ENCODE results near the gene MCCC2.
"Not testable (repeated sequence)": the region's sequence is repeated elsewhere in the genome, so short reads cannot be mapped to it uniquely, and the experiment has no call there.

MCCC2 gene

GRCh38 chr5:71637133-71637532, 50.0 kb downstream of the MCCC2 start:
- CTCF ChIA-PET: interaction anchor here (1.5 kb wide), 1 partner anchor 14 kb away, joined by 3 read pairs; no protein-coding TSS in a partner anchor
- POLR2A ChIA-PET: no interaction called here
- no peak for TF ChIP-seq CTCF (IDR thresholded peaks at IDR 0.05; ENCODE audit: control extremely low read depth, extremely low read depth, low read depth, missing control alignments)

GRCh38 chr5:71640408-71640807, 53.3 kb downstream of the MCCC2 start:
- no peak for TF ChIP-seq CTCF (IDR thresholded peaks at IDR 0.05; ENCODE audit: control extremely low read depth, extremely low read depth, low read depth, missing control alignments)
- ChIA-PET CTCF (interaction anchor here (0.7 kb wide), 1 partner anchor 11 kb away, joined by 3 read pairs; no protein-coding TSS in a partner anchor), POLR2A (no interaction called here)
- DNase-seq (ENCODE audit: extremely low spot score): no peak

More at GRCh38 chr5:71637133-71637532, 50.0 kb downstream of the MCCC2 start:
- no peak for DNase-seq (ENCODE audit: extremely low spot score)

- ChIA-PET CTCF (no interaction called here), POLR2A (no interaction called here)
- DNase-seq (ENCODE audit: extremely low spot score): no peak
- no peak for TF ChIP-seq CTCF (IDR thresholded peaks at IDR 0.05; ENCODE audit: control extremely low read depth, extremely low read depth, low read depth, missing control alignments)
These were observed 57.9 kb downstream of the MCCC2 start for GRCh38 chr5:71645030-71645429.

GRCh38 chr5:71650940-71651339, 63.8 kb downstream of the MCCC2 start:
- DNase-seq (ENCODE audit: extremely low spot score); POLR2A ChIA-PET; CTCF ChIA-PET: not testable (repeated sequence)

GRCh38 chr5:71651579-71651978, 64.4 kb downstream of the MCCC2 start:
- TF ChIP-seq CTCF (IDR thresholded peaks at IDR 0.05; ENCODE audit: control extremely low read depth, extremely low read depth, low read depth, missing control alignments): no peak
- no peak for DNase-seq (ENCODE audit: extremely low spot score)
- ChIA-PET CTCF (no interaction called here), POLR2A (no interaction called here)

- CTCF ChIA-PET: interaction anchor here (0.7 kb wide), 1 partner anchor 71 kb away, joined by 3 read pairs; no protein-coding TSS in a partner anchor
- POLR2A ChIA-PET: no interaction called here
- no peak for TF ChIP-seq CTCF (IDR thresholded peaks at IDR 0.05; ENCODE audit: control extremely low read depth, extremely low read depth, low read depth, missing control alignments)
- DNase-seq (ENCODE audit: extremely low spot score): no peak
These were observed 65.2 kb downstream of the MCCC2 start for GRCh38 chr5:71652349-71652748.

GRCh38 chr5:71652803-71653543, 65.8 kb downstream of the MCCC2 start:
- CTCF ChIA-PET: interaction anchor here (0.7 kb wide), 1 partner anchor 72 kb away, joined by 3 read pairs; no protein-coding TSS in a partner anchor
- POLR2A ChIA-PET: no interaction called here
- no peak for DNase-seq (ENCODE audit: extremely low spot score)
- no peak for TF ChIP-seq CTCF (IDR thresholded peaks at IDR 0.05; ENCODE audit: control extremely low read depth, extremely low read depth, low read depth, missing control alignments)
